PC-9 (cell line): Measurements from ENCODE around the gene GPER1.

Source experiments
- EZH2 ChIP-seq: fragments of 200-600 bp; sonication (generic); IDR thresholded peaks from 2 replicates; pipeline ENCODE4 v1.8.0; 2017; ENCODE audit warnings: antibody characterized with exemption, low read depth
- TF ChIP-seq, protein P1 (sequence below): fragments of 200-600 bp; sonication (generic); conservative IDR thresholded peaks from 2 replicates; pipeline ENCODE4 v1.6.1; 2017; ENCODE audit warnings: mixed run types, antibody characterized with exemption, mild to moderate bottlenecking, moderate library complexity

DNA sequence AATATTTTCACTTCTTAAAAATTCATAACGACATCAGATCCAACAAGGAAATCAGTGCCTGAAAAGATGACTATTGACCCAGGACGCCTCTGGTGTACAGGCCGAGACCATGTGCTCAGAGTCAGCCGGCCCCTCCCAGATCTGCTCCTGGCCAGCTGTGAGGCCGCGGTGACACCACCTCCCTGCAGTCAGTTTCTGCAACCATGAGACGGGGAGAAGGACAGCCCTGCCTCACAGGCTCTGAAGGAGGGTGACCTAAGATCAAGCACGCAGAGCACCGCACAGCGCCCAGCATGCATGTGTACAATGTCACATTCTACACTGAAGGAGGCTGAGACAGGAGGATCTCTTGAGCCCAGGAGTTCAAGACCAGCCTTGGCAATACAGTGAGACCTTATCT is 2.6 kb upstream of the GPER1 start:
- TF ChIP-seq, protein P1, sequence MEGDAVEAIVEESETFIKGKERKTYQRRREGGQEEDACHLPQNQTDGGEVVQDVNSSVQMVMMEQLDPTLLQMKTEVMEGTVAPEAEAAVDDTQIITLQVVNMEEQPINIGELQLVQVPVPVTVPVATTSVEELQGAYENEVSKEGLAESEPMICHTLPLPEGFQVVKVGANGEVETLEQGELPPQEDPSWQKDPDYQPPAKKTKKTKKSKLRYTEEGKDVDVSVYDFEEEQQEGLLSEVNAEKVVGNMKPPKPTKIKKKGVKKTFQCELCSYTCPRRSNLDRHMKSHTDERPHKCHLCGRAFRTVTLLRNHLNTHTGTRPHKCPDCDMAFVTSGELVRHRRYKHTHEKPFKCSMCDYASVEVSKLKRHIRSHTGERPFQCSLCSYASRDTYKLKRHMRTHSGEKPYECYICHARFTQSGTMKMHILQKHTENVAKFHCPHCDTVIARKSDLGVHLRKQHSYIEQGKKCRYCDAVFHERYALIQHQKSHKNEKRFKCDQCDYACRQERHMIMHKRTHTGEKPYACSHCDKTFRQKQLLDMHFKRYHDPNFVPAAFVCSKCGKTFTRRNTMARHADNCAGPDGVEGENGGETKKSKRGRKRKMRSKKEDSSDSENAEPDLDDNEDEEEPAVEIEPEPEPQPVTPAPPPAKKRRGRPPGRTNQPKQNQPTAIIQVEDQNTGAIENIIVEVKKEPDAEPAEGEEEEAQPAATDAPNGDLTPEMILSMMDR: no peak
- no peak for TF ChIP-seq EZH2
